ENCODE data around the gene FAM177B.

Gene FAM177B

DNA sequence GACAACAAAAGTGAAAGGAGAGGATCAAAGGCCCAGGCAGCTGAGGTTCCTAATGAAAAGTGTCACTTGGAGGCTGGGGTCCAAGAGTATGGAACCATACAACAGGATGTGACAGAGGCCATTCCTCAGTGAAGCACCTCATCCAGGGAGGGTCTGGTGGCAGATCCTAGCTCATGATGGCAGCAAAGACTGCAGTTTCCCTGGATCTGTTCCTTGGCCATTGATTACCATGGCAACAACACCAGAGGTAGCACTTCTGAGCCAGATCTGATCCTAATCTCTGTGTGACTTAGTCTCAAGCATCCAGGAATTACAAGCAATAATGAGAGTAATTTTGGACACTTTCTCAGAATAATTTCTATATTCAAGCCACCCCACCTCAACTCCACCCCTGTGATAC lies 12.9 kb downstream of the FAM177B start:
- peaks cover 4% of the 10 kb centered on the region for H3K4me1 Mint-ChIP-seq
- H3K4me3 Mint-ChIP-seq: no peak overlapping the region
- no peak overlapping the region for H3K27ac Mint-ChIP-seq
- H3K27me3 Mint-ChIP-seq (ENCODE audit: low read depth, poor library complexity): peaks cover 22% of the 10 kb centered on the region
- H3K36me3 Mint-ChIP-seq (ENCODE audit: low read depth): no peaks in the 10 kb centered on the region
- TF ChIP-seq, protein P1, sequence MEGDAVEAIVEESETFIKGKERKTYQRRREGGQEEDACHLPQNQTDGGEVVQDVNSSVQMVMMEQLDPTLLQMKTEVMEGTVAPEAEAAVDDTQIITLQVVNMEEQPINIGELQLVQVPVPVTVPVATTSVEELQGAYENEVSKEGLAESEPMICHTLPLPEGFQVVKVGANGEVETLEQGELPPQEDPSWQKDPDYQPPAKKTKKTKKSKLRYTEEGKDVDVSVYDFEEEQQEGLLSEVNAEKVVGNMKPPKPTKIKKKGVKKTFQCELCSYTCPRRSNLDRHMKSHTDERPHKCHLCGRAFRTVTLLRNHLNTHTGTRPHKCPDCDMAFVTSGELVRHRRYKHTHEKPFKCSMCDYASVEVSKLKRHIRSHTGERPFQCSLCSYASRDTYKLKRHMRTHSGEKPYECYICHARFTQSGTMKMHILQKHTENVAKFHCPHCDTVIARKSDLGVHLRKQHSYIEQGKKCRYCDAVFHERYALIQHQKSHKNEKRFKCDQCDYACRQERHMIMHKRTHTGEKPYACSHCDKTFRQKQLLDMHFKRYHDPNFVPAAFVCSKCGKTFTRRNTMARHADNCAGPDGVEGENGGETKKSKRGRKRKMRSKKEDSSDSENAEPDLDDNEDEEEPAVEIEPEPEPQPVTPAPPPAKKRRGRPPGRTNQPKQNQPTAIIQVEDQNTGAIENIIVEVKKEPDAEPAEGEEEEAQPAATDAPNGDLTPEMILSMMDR (IDR thresholded peaks at IDR 0.05): no peak
- H3K9me3 Mint-ChIP-seq: no peaks in the 10 kb centered on the region
- DNase-seq: no peak

DNA sequence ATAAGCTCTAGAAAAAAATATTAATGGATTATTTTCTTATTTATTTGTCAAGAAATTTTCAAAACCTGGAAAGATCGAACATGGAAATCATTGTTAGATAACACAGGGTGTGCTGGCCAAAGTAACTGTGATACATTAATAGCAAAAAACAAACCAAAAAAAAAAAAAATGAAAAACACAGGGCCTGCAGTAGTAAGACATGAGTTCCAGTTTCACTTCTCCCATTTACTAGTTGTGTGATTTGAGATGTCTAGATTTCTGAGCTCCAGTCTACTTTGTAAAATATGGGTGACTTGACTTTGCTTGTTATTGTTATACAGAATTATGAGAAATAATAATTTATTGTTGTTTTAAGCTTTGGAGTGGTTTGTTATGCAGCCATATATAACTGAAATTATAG lies 13.6 kb downstream of the FAM177B start:
- TF ChIP-seq, protein P1 (IDR thresholded peaks at IDR 0.05): no peak
- DNase-seq: no peak
- Mint-ChIP-seq H3K9me3 (no peaks in the 10 kb centered on the region), H3K27ac (no peak overlapping the region), H3K36me3 (ENCODE audit: low read depth) (no peaks in the 10 kb centered on the region), H3K27me3 (ENCODE audit: low read depth, poor library complexity) (peaks cover 22% of the 10 kb centered on the region), H3K4me3 (no peak overlapping the region), H3K4me1 (peaks cover 4% of the 10 kb centered on the region)

DNA sequence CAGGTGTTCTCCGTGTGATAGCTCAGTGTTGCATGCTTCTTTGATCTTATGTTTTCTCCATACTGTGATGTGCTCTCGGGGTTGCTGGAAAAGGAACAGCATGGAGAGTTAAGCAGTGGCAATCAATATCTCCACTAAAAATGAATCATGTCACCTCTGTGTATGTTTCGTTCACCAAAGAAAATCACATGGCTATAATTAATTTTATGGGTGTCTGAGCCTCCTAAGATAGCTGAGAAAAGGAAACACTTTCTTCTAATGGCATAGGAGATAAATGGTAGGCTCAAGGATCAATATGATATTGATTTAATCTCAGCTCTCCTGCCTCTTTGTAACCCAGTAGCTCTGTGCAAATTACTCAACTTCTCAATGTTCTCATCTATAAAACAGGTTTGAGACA lies 14.3 kb downstream of the FAM177B start:
- H3K4me1 Mint-ChIP-seq: peaks cover 4% of the 10 kb centered on the region
- no peaks in the 10 kb centered on the region for H3K36me3 Mint-ChIP-seq (ENCODE audit: low read depth)
- no peak overlapping the region for H3K4me3 Mint-ChIP-seq
- TF ChIP-seq, protein P1 (IDR thresholded peaks at IDR 0.05): no peak
- no peak for DNase-seq
- no peak overlapping the region for H3K27ac Mint-ChIP-seq
- H3K27me3 Mint-ChIP-seq (ENCODE audit: low read depth, poor library complexity): peaks cover 22% of the 10 kb centered on the region
- H3K9me3 Mint-ChIP-seq: no peaks in the 10 kb centered on the region

DNA sequence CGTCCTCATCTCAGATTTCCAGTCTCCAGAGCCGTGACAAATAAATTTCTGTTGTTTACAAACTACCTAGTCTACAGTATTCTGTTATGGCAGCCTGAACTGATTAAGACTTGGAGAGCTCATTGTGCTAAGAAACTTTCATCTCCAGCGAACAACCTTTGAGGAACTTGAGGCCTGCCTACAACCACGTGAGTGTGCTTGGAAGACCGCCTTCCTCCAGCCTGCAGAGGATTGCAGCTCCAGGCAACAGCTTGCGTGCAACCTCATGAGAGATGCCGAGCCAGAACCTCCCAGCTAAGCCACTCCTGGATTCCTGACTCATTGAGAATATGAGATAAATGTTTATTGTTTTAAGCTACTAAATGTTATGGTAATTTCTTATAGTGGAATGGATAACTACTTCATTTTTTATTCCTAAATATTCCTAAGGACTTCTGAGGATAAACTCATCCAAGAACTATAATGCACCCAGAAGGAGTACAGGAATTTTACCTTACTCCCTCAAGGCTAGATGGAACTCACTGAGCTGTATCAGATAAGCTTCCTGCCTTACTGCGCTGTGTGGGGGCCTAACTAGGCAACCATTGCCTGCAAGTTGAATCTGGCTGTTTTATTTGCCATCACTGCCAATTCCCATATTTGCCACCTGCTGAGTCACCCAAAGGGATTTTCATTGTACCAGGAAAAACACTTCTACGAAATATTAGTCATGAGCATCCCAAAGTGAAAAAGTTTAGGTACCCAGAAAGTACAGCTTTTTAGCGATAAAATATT lies 17.6 kb downstream of the FAM177B start:
- Mint-ChIP-seq H3K9me3 (no peaks in the 10 kb centered on the region), H3K27me3 (ENCODE audit: low read depth, poor library complexity) (peaks cover 17% of the 10 kb centered on the region), H3K36me3 (ENCODE audit: low read depth) (no peaks in the 10 kb centered on the region), H3K4me3 (no peak overlapping the region), H3K4me1 (peaks cover 12% of the 10 kb centered on the region), H3K27ac (no peak overlapping the region)
- TF ChIP-seq, protein P1 (IDR thresholded peaks at IDR 0.05): no peak
- no peak for DNase-seq

DNA sequence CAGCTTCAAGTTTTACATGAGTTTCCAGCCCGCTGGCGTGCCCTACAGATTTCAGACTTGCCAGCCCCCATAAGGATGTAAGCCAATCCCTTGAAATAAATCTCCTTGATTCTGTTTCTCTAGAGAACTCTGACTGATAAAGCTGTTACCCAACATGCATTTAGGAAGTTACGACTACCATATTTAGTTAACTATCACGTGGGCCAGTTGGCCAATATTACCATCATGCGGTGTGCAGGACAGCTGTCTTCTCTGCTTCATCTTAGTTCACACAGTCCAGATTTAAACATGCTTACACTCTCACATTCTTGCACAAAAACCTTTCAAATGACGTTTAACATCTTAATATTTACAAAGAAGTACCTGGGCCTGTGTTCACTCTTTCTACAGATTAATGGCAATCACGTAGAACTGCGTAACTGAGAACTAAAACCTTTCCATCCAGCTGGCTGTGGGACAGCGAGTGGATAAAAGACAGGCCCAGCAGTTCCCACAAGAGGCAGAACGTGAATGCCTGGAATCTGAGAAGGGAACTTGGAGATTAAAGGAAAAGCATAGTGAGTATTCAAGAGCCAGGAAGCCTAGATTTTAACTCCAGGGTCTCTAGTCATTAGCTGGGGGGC lies 20.8 kb downstream of the FAM177B start:
- H3K27ac Mint-ChIP-seq: peak overlapping the region; percentile 44
- H3K9me3 Mint-ChIP-seq: peaks cover 5% of the 10 kb centered on the region
- DNase-seq: no peak
- H3K36me3 Mint-ChIP-seq (ENCODE audit: low read depth): no peaks in the 10 kb centered on the region
- TF ChIP-seq, protein P1 (IDR thresholded peaks at IDR 0.05): no peak
- no peak overlapping the region for H3K4me3 Mint-ChIP-seq
- peaks cover 22% of the 10 kb centered on the region for H3K4me1 Mint-ChIP-seq
- H3K27me3 Mint-ChIP-seq (ENCODE audit: low read depth, poor library complexity): peaks cover 6% of the 10 kb centered on the region

Measured in nephron progenitor cell (in vitro differentiated cells).